WI38 (cell line): ENCODE results near the gene FERD3L.

ENCODE experiments used
- H3K4me3 ChIP-seq: 2 replicates; pipeline ENCODE4 v1.5.1; 2011; ENCODE audit warnings: low read depth, mild to moderate bottlenecking, control low read depth, low read length
- CTCF ChIP-seq: IDR thresholded peaks from 2 replicates; pipeline ENCODE4 v1.5.1; 2012; ENCODE audit warnings: low read depth, mild to moderate bottlenecking, control low read depth, low read length

Gene FERD3L

GRCh38 chr7:19098510-19098909 lies 46.7 kb downstream of the FERD3L start:
- H3K4me3 ChIP-seq = no peak overlapping the region
- TF ChIP-seq CTCF = no peak

- no peak overlapping the region for H3K4me3 ChIP-seq
Observed at GRCh38 chr7:19097165-19098055, 47.8 kb downstream of the FERD3L start.

GRCh38 chr7:19095353-19095860 lies 49.8 kb downstream of the FERD3L start:
- no peak overlapping the region for H3K4me3 ChIP-seq
- no peak for TF ChIP-seq CTCF

More at GRCh38 chr7:19097165-19098055, 47.8 kb downstream of the FERD3L start:
- TF ChIP-seq CTCF = no peak
